MV-4-11 (cell line): Measurements from ENCODE around the gene C1orf167.

Experiments
- DNase-seq: peaks from one replicate; lab custom pipeline; 2025; lab: John Stamatoyannopoulos, UW

Gene C1orf167

GRCh38 chr1:11784256-11784992, 22.4 kb downstream of the C1orf167 start:
- no peak for DNase-seq

GRCh38 chr1:11784993-11785769, 23.2 kb downstream of the C1orf167 start:
- no peak for DNase-seq

DNA sequence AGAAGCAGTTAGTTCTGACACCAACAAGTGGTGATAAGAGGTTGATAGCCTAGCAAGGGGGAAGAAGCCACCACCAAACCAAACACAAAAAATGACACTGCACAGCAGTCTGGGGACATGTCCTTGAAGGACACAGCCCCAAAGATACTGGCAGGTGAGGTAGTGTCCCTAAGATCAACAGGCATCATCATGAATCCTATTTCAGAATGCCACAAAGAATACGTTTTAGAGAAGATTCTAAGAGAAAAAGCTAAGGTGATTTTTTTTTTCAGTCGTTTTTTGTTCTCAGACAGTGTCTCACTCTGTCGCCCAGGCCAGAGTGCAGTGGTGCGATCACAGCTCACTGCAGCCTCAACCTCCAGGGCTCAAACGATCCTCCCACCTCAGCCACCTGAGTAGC, 24.2 kb downstream of the C1orf167 start:
- DNase-seq = no peak

- DNase-seq = no peak
These were observed 25.3 kb downstream of the C1orf167 start for GRCh38 chr1:11787251-11787803.

DNA sequence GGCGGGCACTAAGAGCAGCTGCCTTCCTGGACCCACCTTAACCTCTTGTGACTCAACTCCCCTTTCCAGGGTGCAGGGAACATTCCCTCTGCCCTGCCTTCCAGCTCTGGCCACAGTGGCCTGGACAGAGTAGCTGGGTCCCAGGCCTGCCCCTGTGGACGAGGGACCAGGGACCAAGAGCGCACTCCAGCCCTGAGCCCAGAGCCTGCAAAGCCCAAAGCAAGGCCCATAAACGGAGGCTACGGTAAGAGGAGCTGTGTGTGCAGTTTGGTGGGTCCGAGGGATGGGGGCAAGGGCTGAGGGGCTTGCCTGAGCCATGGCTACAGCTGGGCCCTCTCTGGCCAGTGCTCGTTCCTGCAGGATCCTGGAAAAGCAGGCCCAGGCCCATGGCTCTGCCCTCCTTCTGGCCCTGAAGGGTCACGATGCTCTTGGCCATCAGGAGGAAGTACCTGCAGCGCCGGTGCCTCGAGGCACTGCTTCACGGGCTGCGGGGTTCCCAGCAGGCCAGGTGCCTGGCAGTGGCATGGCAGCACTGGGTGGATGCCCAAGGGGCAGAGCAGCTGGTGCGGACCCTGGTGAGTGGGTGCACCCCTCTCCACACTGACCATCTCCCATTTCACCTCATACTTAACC, 25.9 kb downstream of the C1orf167 start:
- DNase-seq = no peak

GRCh38 chr1:11788549-11789053, 26.6 kb downstream of the C1orf167 start:
- no peak for DNase-seq

- peak; percentile 43 for DNase-seq
These were observed 27.4 kb downstream of the C1orf167 start for GRCh38 chr1:11789126-11790067.

- no peak for DNase-seq
These were observed 28.3 kb downstream of the C1orf167 start for GRCh38 chr1:11790101-11790879.

- peak; percentile 95 for DNase-seq
These were observed 29.1 kb downstream of the C1orf167 start for GRCh38 chr1:11790880-11791715.

DNA sequence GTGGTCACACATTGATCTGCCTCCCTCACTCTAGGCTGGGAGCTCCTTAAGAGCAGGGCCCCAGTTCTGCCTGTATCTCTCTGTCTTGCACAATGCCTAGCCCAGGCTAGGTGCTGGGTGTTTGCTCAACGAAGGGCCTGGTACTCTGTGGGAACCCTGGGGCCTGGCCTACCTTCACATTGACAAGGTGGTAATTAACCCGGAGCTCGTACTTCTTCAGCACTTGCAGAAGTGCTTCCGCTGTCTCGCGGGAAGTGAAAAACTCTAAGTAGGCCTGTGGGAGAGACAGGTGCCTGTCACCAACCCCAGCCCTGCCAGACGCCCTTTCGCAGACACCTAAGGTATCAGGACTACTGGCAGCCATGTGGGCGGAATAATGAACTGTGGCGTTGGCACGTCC, 30.1 kb downstream of the C1orf167 start:
- DNase-seq = no peak

GRCh38 chr1:11793819-11794218, 31.8 kb downstream of the C1orf167 start:
- no peak for DNase-seq

GRCh38 chr1:11794446-11795237, 32.6 kb downstream of the C1orf167 start:
- DNase-seq = no peak

DNA sequence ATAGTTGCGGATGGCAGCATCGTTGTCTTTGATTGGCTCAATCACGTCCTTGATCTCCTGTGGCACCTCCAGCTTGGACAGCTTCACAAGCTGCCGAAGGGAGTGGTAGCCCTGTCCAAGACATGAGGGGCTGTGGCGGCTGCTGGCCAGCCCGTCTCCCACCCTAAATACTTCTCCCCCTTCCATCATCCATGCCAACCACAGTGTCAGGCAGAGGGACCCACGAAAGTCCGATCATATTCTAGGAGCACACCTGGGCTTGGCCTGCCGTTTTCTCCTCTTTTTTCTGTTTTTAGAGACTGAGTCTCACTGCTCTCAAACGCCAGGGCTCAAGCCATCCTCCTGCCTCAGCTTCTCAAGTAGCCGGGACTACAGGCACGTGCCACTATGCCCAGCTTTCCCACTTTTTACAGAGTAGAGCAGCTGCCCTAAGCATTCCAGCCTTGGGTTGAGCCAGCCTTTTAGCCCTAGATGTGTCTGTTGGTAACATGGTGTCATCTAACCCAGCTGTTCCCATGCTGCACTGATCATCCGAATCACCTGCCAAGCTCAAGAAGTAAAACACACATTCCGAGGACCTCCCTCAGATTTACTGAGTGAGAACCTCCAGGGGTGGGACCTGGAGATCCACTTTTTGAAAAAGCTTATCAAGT, 33.4 kb downstream of the C1orf167 start:
- DNase-seq = no peak

DNA sequence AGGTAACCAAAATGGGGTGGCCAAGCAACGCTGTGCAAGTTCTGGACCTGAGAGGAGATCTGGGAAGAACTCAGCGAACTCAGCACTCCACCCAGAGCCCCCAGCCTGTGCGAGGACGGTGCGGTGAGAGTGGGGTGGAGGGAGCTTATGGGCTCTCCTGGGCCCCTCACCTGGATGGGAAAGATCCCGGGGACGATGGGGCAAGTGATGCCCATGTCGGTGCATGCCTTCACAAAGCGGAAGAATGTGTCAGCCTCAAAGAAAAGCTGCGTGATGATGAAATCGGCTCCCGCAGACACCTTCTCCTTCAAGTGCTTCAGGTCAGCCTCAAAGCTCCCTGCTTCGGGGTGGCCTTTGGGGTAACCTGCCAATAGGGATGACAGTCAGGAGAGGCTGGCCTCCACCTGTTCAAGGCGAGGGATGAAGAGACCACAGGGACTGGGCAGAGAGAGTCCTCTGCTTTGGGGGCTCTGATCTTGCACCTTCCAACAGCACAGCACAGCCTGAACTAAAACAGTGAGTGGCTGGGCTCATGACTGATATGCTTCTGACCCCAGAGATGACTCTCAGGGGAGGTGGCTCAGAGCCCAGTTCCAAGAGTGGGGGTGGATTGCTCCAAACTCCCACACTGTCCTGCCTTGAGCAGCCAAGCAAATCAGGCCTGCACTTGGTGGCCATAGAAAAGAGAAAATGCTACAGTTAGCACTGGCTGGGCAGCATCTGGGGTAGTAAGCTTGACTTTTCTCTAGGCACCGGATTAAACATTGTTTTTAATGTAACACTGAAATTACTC, 34.2 kb downstream of the C1orf167 start:
- DNase-seq = no peak

DNA sequence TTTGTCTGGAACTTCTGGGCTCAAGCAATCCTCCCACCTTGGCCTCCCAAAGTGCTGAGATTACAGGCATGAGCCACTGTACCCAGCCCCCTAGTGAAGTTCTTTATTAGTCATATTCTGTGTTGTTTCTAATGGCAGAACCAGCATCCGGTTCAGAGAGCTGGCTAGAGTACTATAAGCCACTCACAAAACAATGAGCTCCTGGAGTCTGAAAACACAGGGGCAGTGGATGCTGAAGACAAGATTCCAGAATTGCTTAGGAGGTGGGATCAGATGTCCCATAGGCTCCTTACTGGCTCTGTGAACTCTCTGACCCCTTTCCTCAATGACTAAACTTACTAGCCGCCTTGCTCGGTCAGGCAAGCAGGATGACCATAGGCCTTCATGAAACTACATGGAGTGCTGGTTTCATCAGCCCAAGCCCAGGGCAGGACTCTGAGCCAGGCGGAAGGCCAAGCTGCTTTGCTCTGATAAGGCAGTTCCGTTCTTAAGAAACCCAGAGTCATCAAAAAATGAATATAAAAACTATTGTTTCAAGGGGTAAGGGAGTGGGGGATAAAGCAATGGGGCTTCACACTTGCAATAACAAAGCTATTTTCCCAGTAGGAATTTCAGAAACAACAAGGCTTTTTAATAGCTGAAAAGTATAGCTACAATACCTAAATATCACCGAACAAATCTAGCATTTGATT, 35.7 kb downstream of the C1orf167 start:
- DNase-seq = no peak

DNA sequence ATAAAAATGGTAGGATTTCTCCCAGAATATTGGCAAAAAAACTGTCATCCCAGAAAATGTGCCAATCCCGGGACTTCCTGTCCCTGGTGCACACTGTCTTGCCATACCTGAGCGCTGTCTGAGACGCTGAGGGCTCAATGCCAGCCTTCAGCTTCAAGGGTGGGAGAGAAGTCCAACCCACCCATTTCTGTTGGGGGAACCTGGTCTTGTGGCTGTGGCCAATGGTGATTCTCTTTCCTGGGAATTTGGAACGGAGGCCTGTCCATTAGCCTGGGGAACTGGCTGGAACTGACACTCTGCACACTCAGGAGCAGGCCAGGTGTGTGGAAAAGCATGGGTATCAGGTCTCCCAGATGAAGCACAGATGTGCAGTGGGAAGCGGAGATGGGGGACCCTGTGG, 37.1 kb downstream of the C1orf167 start:
- DNase-seq = no peak

DNA sequence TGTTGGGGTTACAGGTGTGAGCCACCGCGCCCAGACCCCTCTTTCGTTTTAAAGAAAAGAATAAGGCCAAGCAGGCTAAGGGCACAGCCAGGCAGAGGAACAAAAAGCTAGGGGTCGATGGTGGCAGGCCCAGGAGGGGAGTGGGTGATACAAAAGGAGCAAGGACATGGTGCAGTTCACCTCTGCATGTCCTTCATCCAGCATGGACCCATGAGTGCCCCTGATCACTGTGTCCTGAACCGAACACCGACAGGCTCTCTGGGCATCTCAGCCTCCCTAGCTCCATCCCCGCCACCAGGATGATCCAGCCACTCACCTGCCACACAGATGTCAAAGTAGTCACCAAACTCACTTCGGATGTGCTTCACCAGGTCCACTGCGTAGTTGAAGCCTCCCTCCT, 37.9 kb downstream of the C1orf167 start:
- no peak for DNase-seq
